Measurements from ENCODE around the gene GPRASP3.

The GPRASP3 gene

DNA sequence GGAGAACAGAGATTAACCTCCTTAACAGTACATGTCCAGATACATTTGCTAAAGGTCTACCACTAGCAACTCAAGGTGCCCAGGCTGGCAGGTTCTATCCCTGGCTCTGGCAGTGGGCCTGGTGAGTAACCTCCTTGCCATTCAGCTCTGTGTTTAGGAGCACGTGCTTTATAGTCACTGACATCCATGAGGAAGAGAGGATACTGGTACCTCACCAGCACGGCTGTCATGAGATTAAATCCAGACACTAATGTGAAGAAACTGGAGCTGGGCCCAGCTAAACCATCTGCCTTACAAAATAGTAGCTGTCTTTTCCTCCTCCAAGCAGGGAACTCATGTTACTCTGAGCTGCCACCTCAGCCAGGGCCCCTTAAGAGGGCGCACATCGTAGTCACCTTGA is 45.3 kb downstream of the GPRASP3 start:
- no peak for DNase-seq

DNA sequence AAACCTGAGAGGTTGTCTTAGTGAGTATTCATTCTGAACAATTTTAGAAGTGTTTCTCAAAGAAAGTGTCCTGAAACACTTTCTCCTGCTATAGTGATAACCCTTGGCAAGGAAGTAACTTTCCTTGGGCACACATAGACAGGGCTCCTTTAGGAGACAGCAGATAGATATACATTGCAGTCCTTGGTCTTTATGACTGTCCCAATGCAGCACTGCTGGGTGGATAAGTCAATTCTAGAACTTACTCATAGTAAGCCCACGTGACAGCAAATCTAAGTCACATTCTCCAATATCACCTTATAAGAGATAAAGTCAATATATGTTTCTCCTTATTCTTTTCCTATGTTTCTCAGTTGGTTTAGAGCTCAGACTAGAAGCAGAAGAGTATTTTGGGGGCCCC is 46.7 kb downstream of the GPRASP3 start:
- DNase-seq, result no peak

DNA sequence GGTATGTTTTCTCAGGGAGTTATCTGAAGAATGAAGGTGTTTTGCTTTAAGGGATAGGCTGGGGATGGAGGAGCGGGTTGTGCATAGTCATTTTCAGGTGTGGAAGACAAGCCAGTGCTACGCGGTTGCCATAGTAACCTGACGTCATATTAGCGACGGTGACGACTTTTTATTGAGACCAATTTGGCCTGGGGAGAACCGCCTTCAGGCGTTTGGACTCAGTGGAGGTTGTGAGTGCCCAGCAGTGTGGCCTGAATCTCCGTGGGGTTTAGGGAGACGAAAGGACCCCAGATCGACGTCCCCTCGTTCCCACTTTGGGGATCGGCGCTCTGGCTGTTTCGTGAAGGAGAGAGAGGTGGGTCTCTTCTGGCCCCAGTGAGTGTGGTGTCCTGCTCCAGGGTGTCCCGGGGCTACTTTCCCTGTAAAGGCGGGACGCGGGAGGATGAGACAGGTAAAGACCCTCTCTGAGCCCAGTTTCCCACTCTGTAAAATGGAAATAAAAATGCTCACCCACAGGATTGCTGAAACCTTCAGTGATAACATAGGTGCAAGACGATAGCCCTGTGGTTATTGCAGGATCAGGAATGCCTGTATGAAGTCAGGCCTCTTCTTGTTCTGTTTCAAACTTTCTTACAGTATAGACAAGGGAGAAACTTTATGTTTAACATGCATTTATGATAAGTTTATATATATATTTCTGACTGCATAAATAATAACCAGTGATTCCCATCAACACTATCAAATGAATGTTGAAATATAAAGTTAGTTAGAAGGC is 48.6 kb downstream of the GPRASP3 start:
- DNase-seq, result peak; percentile 73
